AG09319 (cell line): ENCODE measurements around the gene DOK6.
A peak's percentile ranks its signal among the peaks of the same experiment; 100 is the strongest.

ENCODE experiments used
- DNase-seq: peaks from one replicate; pipeline ENCODE4 v3.0.0-alpha.2; 2010; ENCODE audit warnings: low read depth; ENCODE audit errors: extremely low read depth
- CTCF ChIP-seq: IDR thresholded peaks from 2 replicates; pipeline ENCODE4 v1.5.1; 2011; ENCODE audit warnings: low read depth, mild to moderate bottlenecking, inconsistent platforms, low read length, moderate library complexity

The DOK6 gene

GRCh38 chr18:69529151-69529550, 128.5 kb downstream of the DOK6 start:
- no peak for TF ChIP-seq CTCF

GRCh38 chr18:69531973-69532372, 131.3 kb downstream of the DOK6 start:
- no peak for DNase-seq
- no peak for TF ChIP-seq CTCF

More at GRCh38 chr18:69529151-69529550, 128.5 kb downstream of the DOK6 start:
- DNase-seq, result no peak

- no peak for TF ChIP-seq CTCF
These were observed 136.5 kb downstream of the DOK6 start for GRCh38 chr18:69537183-69537582.

GRCh38 chr18:69538849-69539248, 138.2 kb downstream of the DOK6 start:
- TF ChIP-seq CTCF, result no peak
- DNase-seq, result peak; percentile 23

More at GRCh38 chr18:69537183-69537582, 136.5 kb downstream of the DOK6 start:
- no peak for DNase-seq

GRCh38 chr18:69539404-69539803, 138.7 kb downstream of the DOK6 start:
- no peak for TF ChIP-seq CTCF
- DNase-seq, result no peak

GRCh38 chr18:69556228-69556627, 155.5 kb downstream of the DOK6 start:
- DNase-seq, result no peak
- no peak for TF ChIP-seq CTCF

GRCh38 chr18:69557282-69557681, 156.6 kb downstream of the DOK6 start:
- DNase-seq, result no peak

More at GRCh38 chr18:69557282-69557681, 156.6 kb downstream of the DOK6 start:
- TF ChIP-seq CTCF, result no peak
